ENCODE measurements around the gene OSBPL1A. TPM values are rescaled to one million over a fixed set of nuclear protein-coding genes. Genes with fewer than 3 reads are reported as not detected.

The OSBPL1A gene
- total and polyA plus RNA-seq, 2 of the 8 experiments (the other 6 are each of a cell fraction or from before 2014, with no cell fraction given), result 53.2 to 74.9 TPM

- no peaks in the 10 kb centered on the region for H3K79me1 ChIP-seq (ENCODE audit: low read depth, low read length)
- no peak overlapping the region for H3K18ac ChIP-seq (ENCODE audit: extremely low read depth, low read length)
- TF ChIP-seq SP2 (IDR thresholded peaks at IDR 0.05; ENCODE audit: low read length) (no peak), CTBP2 (IDR thresholded peaks at IDR 0.05; ENCODE audit: borderline replicate concordance, insufficient read depth, insufficient read length, low read length) (no peak), ATF3 (IDR thresholded peaks at IDR 0.05; ENCODE audit: insufficient read depth, low read depth, low read length) (no peak), EGR1 (IDR thresholded peaks at IDR 0.05; ENCODE audit: borderline replicate concordance, low read depth, low read length) (no peak), SP1 (IDR thresholded peaks at IDR 0.05; ENCODE audit: low read depth, low read length) (no peak), EZH2 (IDR thresholded peaks at IDR 0.05; ENCODE audit: low read depth, low read length, severe bottlenecking) (no peak), TAF7 (optimal IDR thresholded peaks at IDR 0.05; ENCODE audit: borderline replicate concordance, low read depth, low read length) (no peak), GTF2F1 (IDR thresholded peaks at IDR 0.05; ENCODE audit: borderline replicate concordance, low read depth, low read length) (no peak), TAF1 (IDR thresholded peaks at IDR 0.05; ENCODE audit: low read depth, low read length) (no peak), TEAD4 (IDR thresholded peaks at IDR 0.05; ENCODE audit: low read depth, low read length) (no peak), JUN (IDR thresholded peaks at IDR 0.05; ENCODE audit: low read depth, low read length) (no peak), POLR2A (IDR thresholded peaks at IDR 0.05; ENCODE audit: control extremely low read depth in 1 of 2, low read depth in 2 of 2, low read length in 2 of 2) (no peak), SUZ12 (IDR thresholded peaks at IDR 0.05; ENCODE audit: low read length) (no peak), KDM5A (IDR thresholded peaks at IDR 0.05; ENCODE audit: low read length) (no peak)
- H3K4me3 ChIP-seq (ENCODE audit: extremely low read depth in 1 of 4, insufficient read depth in 2 of 4, low read depth in 3 of 4, low read length in 4 of 4), result no peak overlapping the region
- no peak overlapping the region for H4K8ac ChIP-seq (ENCODE audit: extremely low read depth, insufficient read depth, low read length)
- ChIA-PET CTCF (ENCODE audit: partially characterized antibody) (interaction anchor here (0.7 to 1.1 kb wide), 2 partner anchors 347 to 1199 kb away, joined by 3 to 5 read pairs; no protein-coding TSS in a partner anchor), POLR2A (ENCODE audit: partially characterized antibody) (interaction anchor here (1.3 kb wide), 1 partner anchor 19 kb away, joined by 3 read pairs; no protein-coding TSS in a partner anchor)
- H4K5ac ChIP-seq (ENCODE audit: insufficient read length, low read depth, low read length), result no peak overlapping the region
- no peaks in the 10 kb centered on the region for H3K27me3 ChIP-seq (replicated peaks in 1 of 4; ENCODE audit: control insufficient read depth in 3 of 4, extremely low read depth in 1 of 4, insufficient read depth in 3 of 4, low read length in 3 of 4)
- H3K9ac ChIP-seq (replicated peaks in 1 of 4; ENCODE audit: extremely low read depth in 1 of 4, low read depth in 3 of 4, low read length in 3 of 4), result no peak overlapping the region
- H4K91ac ChIP-seq (replicated peaks; ENCODE audit: insufficient read length, low read length), result no peak overlapping the region
- no peak overlapping the region for H3K14ac ChIP-seq (ENCODE audit: insufficient read length)
- DNase-seq (ENCODE audit: low read depth in 1 of 2, low spot score in 2 of 2), result no peak
- H2AFZ ChIP-seq (ENCODE audit: low read length), result no peak overlapping the region
- no peak overlapping the region for H2BK120ac ChIP-seq (replicated peaks; ENCODE audit: low read depth, low read length)
- peaks cover 0 to 2% (median 0%) of the 10 kb centered on the region in 4 experiments; a peak in 1 of 8 replicates for H3K36me3 ChIP-seq (ENCODE audit: control insufficient read depth in 2 of 4, insufficient read depth in 4 of 4, low read length in 3 of 4)
- H4K20me1 ChIP-seq (replicated peaks in 1 of 2; ENCODE audit: control insufficient read depth in 1 of 2, insufficient read depth in 2 of 2, low read length in 2 of 2), result no peaks in the 10 kb centered on the region
- no peak overlapping the region for H2AK5ac ChIP-seq (ENCODE audit: low read depth, low read length)
- H3K23ac ChIP-seq (ENCODE audit: insufficient read length), result no peak overlapping the region
- no peak overlapping the region for H3K27ac ChIP-seq (ENCODE audit: low read depth, low read length)
- H2BK20ac ChIP-seq (ENCODE audit: low read length), result no peak overlapping the region
- H2BK15ac ChIP-seq (ENCODE audit: low read length), result no peak overlapping the region
- no peak overlapping the region for H2BK5ac ChIP-seq (ENCODE audit: low read depth, low read length)
- H3K9me3 ChIP-seq (ENCODE audit: insufficient read depth in 2 of 2, low read depth in 1 of 2, low read length in 1 of 2), result no peaks in the 10 kb centered on the region
- H2BK12ac ChIP-seq (ENCODE audit: low read depth, low read length), result no peak overlapping the region
- H3K4me2 ChIP-seq (ENCODE audit: insufficient read depth in 1 of 2, low read depth in 2 of 2, low read length in 2 of 2), result no peak overlapping the region
- no peak overlapping the region for H3K4ac ChIP-seq (replicated peaks; ENCODE audit: insufficient read length, low read depth, low read length)
- H3K79me2 ChIP-seq (ENCODE audit: control insufficient read depth in 1 of 2, insufficient read depth in 2 of 2, low read length in 2 of 2), result no peaks in the 10 kb centered on the region
- peaks cover 0 to 12% (median 7%) of the 10 kb centered on the region in 4 experiments; a peak in 5 of 7 replicates for H3K4me1 ChIP-seq (replicated peaks in 1 of 4; ENCODE audit: control insufficient read depth in 3 of 4, insufficient read depth in 4 of 4, low read length in 3 of 4)
- no peak overlapping the region for H3K56ac ChIP-seq (replicated peaks; ENCODE audit: insufficient read length, low read depth, low read length)
- peaks cover 4% of the 10 kb centered on the region; the same call in 1 of the 2 replicates for H3K23me2 ChIP-seq (ENCODE audit: low read depth, low read length)
- FAIRE-seq, result no peak
- 85% methylated on average over 2 of the region's 2 CpGs; no CpG with 5 or more reads in 1 of the 2 experiments for WGBS, 2 experiments (ENCODE audit: extremely low coverage in 1 of 2, insufficient coverage in 1 of 2, insufficient read length in 1 of 2, insufficient replicate concordance in 2 of 2, low coverage in 1 of 2, low lambda C conversion rate in 2 of 2, missing lambda C conversion rate in 1 of 2)
Measured at GRCh38 chr18:24140697-24141096, 256.9 kb downstream of the OSBPL1A start.
